Inflammatory macrophage treated with lipopolysaccharide for 1 hour (primary cell): ENCODE measurements around the gene PUS1.
A peak's percentile ranks its signal among the peaks of the same experiment; 100 is the strongest.

Experiments used
- DNase-seq, 2 donors: peaks; one replicate each; pipeline ENCODE4 v3.0.0-alpha.2; 2020 to 2022

PUS1 gene

GRCh38 chr12:131965073-131965472 lies 36.0 kb downstream of the PUS1 start:
- DNase-seq: no peak

GRCh38 chr12:131971226-131971625 lies 42.1 kb downstream of the PUS1 start:
- DNase-seq: peak in 1 of 2 donors; percentile 39

- DNase-seq: no peak
Observed at GRCh38 chr12:131975228-131975627, 46.2 kb downstream of the PUS1 start.

- no peak for DNase-seq
Observed at GRCh38 chr12:131979606-131980005, 50.5 kb downstream of the PUS1 start.

- DNase-seq: no peak
Observed at GRCh38 chr12:131980263-131980662, 51.2 kb downstream of the PUS1 start.

GRCh38 chr12:131981388-131981787 lies 52.3 kb downstream of the PUS1 start:
- DNase-seq: no peak

GRCh38 chr12:131982041-131982440 lies 53.0 kb downstream of the PUS1 start:
- no peak for DNase-seq

GRCh38 chr12:131983026-131983425 lies 54.0 kb downstream of the PUS1 start:
- DNase-seq: no peak

- no peak for DNase-seq
Observed at GRCh38 chr12:131983554-131983953, 54.5 kb downstream of the PUS1 start.

- no peak for DNase-seq
Observed at GRCh38 chr12:131984334-131984733, 55.3 kb downstream of the PUS1 start.

GRCh38 chr12:131985510-131985875 lies 56.4 kb downstream of the PUS1 start:
- peak; percentile 85 to 87 for DNase-seq

- DNase-seq: no peak
Observed at GRCh38 chr12:131986361-131986760, 57.3 kb downstream of the PUS1 start.

- no peak for DNase-seq
Observed at GRCh38 chr12:131986910-131987309, 57.8 kb downstream of the PUS1 start.

- DNase-seq: no peak
Observed at GRCh38 chr12:131987552-131987951, 58.5 kb downstream of the PUS1 start.

GRCh38 chr12:131988054-131988796 lies 59.1 kb downstream of the PUS1 start:
- DNase-seq: no peak

- no peak for DNase-seq
Observed at GRCh38 chr12:131989021-131989420, 59.9 kb downstream of the PUS1 start.

GRCh38 chr12:131990066-131990979 lies 61.2 kb downstream of the PUS1 start:
- DNase-seq: no peak

GRCh38 chr12:131990980-131991305 lies 61.9 kb downstream of the PUS1 start:
- DNase-seq: no peak

GRCh38 chr12:131991816-131992430 lies 62.8 kb downstream of the PUS1 start:
- DNase-seq: no peak

GRCh38 chr12:131994589-131994988 lies 65.5 kb downstream of the PUS1 start:
- no peak for DNase-seq
